Bronchial epithelial cell (primary cell): ENCODE data around the gene CXCL5. TPM values are rescaled to one million over a fixed set of nuclear protein-coding genes. Genes with fewer than 3 reads are reported as not detected.

ENCODE experiments used
- DNase-seq: peaks from one replicate; pipeline ENCODE4 v3.0.0-alpha.2; 2010; ENCODE audit warnings: low read depth
- FAIRE-seq: peaks from 2 replicates; lab custom pipeline; 2011; peaks lifted over from hg19 to GRCh38; lab: Jason Lieb, UNC
- H3K27me3 ChIP-seq: 2 replicates; pipeline ENCODE4 v1.5.1; 2011; ENCODE audit warnings: low read length; ENCODE audit not compliant: control insufficient read depth, insufficient read depth
- H3K36me3 ChIP-seq: 2 replicates; pipeline ENCODE4 v1.5.1; 2011; ENCODE audit warnings: low read length; ENCODE audit not compliant: control insufficient read depth, insufficient read depth
- H3K4me3 ChIP-seq: 2 replicates; pipeline ENCODE4 v1.5.1; 2011; ENCODE audit warnings: mild to moderate bottlenecking, low read depth, low read length, control low read depth
- total RNA-seq: library from RNA; depleted of rRNA; stranded (reverse); fragments of >200 nt; gene quantifications from 2 replicates; pipeline ENCODE4 v1.2.1, GENCODE V29; 2014
- TF ChIP-seq, protein P1 (sequence below): IDR thresholded peaks from 2 replicates; pipeline ENCODE4 v1.5.1; 2011; ENCODE audit warnings: mild to moderate bottlenecking, moderate library complexity, low read length, control low read depth, inconsistent platforms; ENCODE audit not compliant: insufficient read depth, severe bottlenecking

Gene CXCL5
- total RNA-seq, 1 donor from 2014 or later, result 0.53 TPM

- TF ChIP-seq, protein P1, sequence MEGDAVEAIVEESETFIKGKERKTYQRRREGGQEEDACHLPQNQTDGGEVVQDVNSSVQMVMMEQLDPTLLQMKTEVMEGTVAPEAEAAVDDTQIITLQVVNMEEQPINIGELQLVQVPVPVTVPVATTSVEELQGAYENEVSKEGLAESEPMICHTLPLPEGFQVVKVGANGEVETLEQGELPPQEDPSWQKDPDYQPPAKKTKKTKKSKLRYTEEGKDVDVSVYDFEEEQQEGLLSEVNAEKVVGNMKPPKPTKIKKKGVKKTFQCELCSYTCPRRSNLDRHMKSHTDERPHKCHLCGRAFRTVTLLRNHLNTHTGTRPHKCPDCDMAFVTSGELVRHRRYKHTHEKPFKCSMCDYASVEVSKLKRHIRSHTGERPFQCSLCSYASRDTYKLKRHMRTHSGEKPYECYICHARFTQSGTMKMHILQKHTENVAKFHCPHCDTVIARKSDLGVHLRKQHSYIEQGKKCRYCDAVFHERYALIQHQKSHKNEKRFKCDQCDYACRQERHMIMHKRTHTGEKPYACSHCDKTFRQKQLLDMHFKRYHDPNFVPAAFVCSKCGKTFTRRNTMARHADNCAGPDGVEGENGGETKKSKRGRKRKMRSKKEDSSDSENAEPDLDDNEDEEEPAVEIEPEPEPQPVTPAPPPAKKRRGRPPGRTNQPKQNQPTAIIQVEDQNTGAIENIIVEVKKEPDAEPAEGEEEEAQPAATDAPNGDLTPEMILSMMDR, result no peak
- Histone ChIP-seq H3K27me3 (no peaks in the 10 kb centered on the region), H3K36me3 (no peaks in the 10 kb centered on the region), H3K4me3 (no peak overlapping the region)
- DNase-seq (no peak), FAIRE-seq (no peak)
Observed at GRCh38 chr4:74021601-74022000, 23.1 kb upstream of the CXCL5 start.

GRCh38 chr4:74018771-74019170 lies 20.3 kb upstream of the CXCL5 start:
- TF ChIP-seq, protein P1, result no peak
- no peak overlapping the region for H3K4me3 ChIP-seq
- no peaks in the 10 kb centered on the region for H3K27me3 ChIP-seq
- FAIRE-seq (no peak), DNase-seq (peak; percentile 73)
- H3K36me3 ChIP-seq, result no peaks in the 10 kb centered on the region

DNA sequence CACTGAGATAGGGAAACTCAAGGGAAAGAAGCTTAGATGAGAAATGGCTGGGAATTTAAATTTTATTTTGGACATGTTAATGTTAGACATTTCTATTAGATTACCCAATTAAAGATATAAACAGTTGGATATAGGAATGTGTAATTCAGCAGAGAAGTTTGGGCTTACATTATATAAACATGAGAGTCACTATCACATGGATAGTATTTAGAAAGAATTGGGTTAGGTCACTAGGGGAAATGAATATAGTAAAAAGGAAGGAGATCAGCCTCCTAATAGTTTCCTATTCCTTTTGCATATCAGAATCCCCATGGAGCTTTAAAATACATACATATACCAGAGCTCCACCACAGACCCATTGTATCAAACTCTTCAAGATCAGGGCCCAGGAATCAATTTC lies 19.6 kb upstream of the CXCL5 start:
- no peak overlapping the region for H3K4me3 ChIP-seq
- FAIRE-seq (no peak), DNase-seq (no peak)
- no peaks in the 10 kb centered on the region for H3K36me3 ChIP-seq
- TF ChIP-seq, protein P1, result no peak
- H3K27me3 ChIP-seq, result no peaks in the 10 kb centered on the region

DNA sequence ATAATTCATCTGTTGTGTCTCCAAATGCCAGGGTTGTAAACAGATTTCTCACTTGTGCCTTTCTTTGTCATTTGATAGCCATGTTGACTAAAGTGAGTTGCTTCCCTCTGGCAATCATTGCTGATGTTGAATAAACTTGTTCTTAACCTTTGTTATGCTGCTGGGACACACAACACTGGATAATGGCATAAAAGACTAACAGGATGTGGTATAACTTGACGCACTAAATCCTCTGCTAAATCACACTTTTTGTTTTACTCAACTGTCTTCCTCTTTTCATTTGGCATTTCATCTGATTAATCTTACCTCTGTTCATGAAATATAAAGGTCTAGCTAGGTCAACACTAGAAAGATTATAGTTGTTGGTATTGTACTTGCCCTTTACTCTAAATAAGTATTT lies 17.6 kb upstream of the CXCL5 start:
- no peak overlapping the region for H3K4me3 ChIP-seq
- DNase-seq (peak; percentile 88), FAIRE-seq (no peak)
- H3K36me3 ChIP-seq, result no peaks in the 10 kb centered on the region
- no peaks in the 10 kb centered on the region for H3K27me3 ChIP-seq
- TF ChIP-seq, protein P1, result no peak

DNA sequence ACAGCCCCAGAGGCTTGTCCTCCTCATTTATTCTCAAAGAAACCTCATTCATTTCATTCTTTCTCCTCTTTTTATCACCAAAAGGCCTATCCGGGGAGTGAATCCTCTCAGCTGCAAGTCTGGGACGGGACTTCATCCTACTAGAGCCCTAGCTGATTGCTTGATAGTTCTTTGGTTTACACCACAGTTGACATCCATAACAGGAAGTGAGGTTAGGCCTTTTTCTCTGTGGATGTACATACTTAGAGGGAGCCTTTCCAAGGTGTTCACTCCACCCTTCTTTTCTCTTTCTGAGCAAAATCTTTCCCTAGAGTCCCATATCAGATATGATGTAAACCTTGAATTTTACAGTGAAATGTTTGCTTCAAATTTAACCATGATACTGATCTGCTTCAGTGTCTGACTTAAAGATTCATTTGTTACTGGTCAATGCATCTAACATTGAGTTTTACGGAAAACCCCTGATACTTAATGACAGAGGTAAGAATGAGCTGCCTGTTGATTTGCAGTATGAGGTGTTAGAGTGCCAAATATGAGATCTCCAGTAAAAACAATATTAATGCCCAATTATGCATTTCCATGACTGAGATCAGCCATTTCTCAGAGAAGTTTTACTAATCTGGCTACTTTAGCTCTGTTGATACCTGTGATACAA lies 16.8 kb upstream of the CXCL5 start:
- FAIRE-seq, result no peak
- TF ChIP-seq, protein P1, result no peak
- Histone ChIP-seq H3K4me3 (no peak overlapping the region), H3K36me3 (no peaks in the 10 kb centered on the region), H3K27me3 (no peaks in the 10 kb centered on the region)
- no peak for DNase-seq

GRCh38 chr4:74014332-74014731 lies 15.9 kb upstream of the CXCL5 start:
- DNase-seq, result no peak
- H3K27me3 ChIP-seq, result no peaks in the 10 kb centered on the region
- TF ChIP-seq, protein P1, result no peak
- H3K4me3 ChIP-seq, result no peak overlapping the region
- no peak for FAIRE-seq
- no peaks in the 10 kb centered on the region for H3K36me3 ChIP-seq
